ENCODE data around the gene SPSB3.

SPSB3 gene

GRCh38 chr16:1762196-1762878, 20.0 kb downstream of the SPSB3 start:
- no peak for DNase-seq

- no peak for DNase-seq
Measured at GRCh38 chr16:1761751-1762150, 20.6 kb downstream of the SPSB3 start.

GRCh38 chr16:1760911-1761310, 21.5 kb downstream of the SPSB3 start:
- no peak for DNase-seq

GRCh38 chr16:1759511-1759910, 22.9 kb downstream of the SPSB3 start:
- no peak for DNase-seq

GRCh38 chr16:1758923-1759322, 23.4 kb downstream of the SPSB3 start:
- DNase-seq, result no peak

GRCh38 chr16:1757714-1758461, 24.5 kb downstream of the SPSB3 start:
- DNase-seq, result no peak

- no peak for DNase-seq
Measured at GRCh38 chr16:1754204-1754603, 28.2 kb downstream of the SPSB3 start.

GRCh38 chr16:1752853-1753252, 29.5 kb downstream of the SPSB3 start:
- no peak for DNase-seq

GRCh38 chr16:1751946-1752345, 30.4 kb downstream of the SPSB3 start:
- DNase-seq, result no peak

GRCh38 chr16:1749152-1750117, 32.9 kb downstream of the SPSB3 start:
- no peak for DNase-seq

- no peak for DNase-seq
Measured at GRCh38 chr16:1747934-1748333, 34.4 kb downstream of the SPSB3 start.

GRCh38 chr16:1746693-1747195, 35.6 kb downstream of the SPSB3 start:
- no peak for DNase-seq

- peak; percentile 25 for DNase-seq
Measured at GRCh38 chr16:1745900-1746692, 36.3 kb downstream of the SPSB3 start.

- DNase-seq, result peak; percentile 49
Measured at GRCh38 chr16:1745181-1745899, 37.0 kb downstream of the SPSB3 start.

GRCh38 chr16:1744338-1744840, 38.0 kb downstream of the SPSB3 start:
- DNase-seq, result no peak

- no peak for DNase-seq
Measured at GRCh38 chr16:1743376-1744337, 38.7 kb downstream of the SPSB3 start.

GRCh38 chr16:1741553-1742165, 40.7 kb downstream of the SPSB3 start:
- DNase-seq, result no peak

- no peak for DNase-seq
Measured at GRCh38 chr16:1740781-1741490, 41.4 kb downstream of the SPSB3 start.

GRCh38 chr16:1740234-1740633, 42.1 kb downstream of the SPSB3 start:
- no peak for DNase-seq
